Endothelial cell of hepatic sinusoid (primary cell): ENCODE measurements around the gene LRFN2.

Experiments used
- in situ Hi-C: cut with HindIII; loops from 2 replicates; pipeline ENCODE4 v1.10.0; 2017; ENCODE audit warnings: low sequenced_read_pairs

The LRFN2 gene

GRCh38 chr6:40386200-40386599, 201.0 kb downstream of the LRFN2 start:
- in situ Hi-C loops = loop anchor here (5.0 kb wide), 2 partner anchors 36 to 81 kb away; no protein-coding TSS in a partner anchor

- in situ Hi-C loops = no loop called here
Observed at GRCh38 chr6:40383348-40384115, 203.6 kb downstream of the LRFN2 start.

- in situ Hi-C loops = no loop called here
Observed at GRCh38 chr6:40380271-40380670, 206.9 kb downstream of the LRFN2 start.

- in situ Hi-C loops = no loop called here
Observed at GRCh38 chr6:40379811-40380210, 207.4 kb downstream of the LRFN2 start.

GRCh38 chr6:40378725-40379074, 208.5 kb downstream of the LRFN2 start:
- in situ Hi-C loops = no loop called here

GRCh38 chr6:40378071-40378724, 209.0 kb downstream of the LRFN2 start:
- in situ Hi-C loops = no loop called here

- in situ Hi-C loops = no loop called here
Observed at GRCh38 chr6:40377173-40377806, 209.9 kb downstream of the LRFN2 start.

GRCh38 chr6:40376113-40376650, 211.0 kb downstream of the LRFN2 start:
- in situ Hi-C loops = no loop called here

- in situ Hi-C loops = no loop called here
Observed at GRCh38 chr6:40373267-40373666, 213.9 kb downstream of the LRFN2 start.

- in situ Hi-C loops = no loop called here
Observed at GRCh38 chr6:40371621-40372020, 215.5 kb downstream of the LRFN2 start.

GRCh38 chr6:40371095-40371494, 216.1 kb downstream of the LRFN2 start:
- in situ Hi-C loops = no loop called here

- in situ Hi-C loops = no loop called here
Observed at GRCh38 chr6:40369891-40370290, 217.3 kb downstream of the LRFN2 start.

GRCh38 chr6:40369042-40369441, 218.1 kb downstream of the LRFN2 start:
- in situ Hi-C loops = no loop called here

- in situ Hi-C loops = no loop called here
Observed at GRCh38 chr6:40362859-40363258, 224.3 kb downstream of the LRFN2 start.

- in situ Hi-C loops = no loop called here
Observed at GRCh38 chr6:40359808-40360207, 227.4 kb downstream of the LRFN2 start.

- in situ Hi-C loops = no loop called here
Observed at GRCh38 chr6:40358473-40359460, 228.4 kb downstream of the LRFN2 start.

GRCh38 chr6:40356242-40356910, 230.8 kb downstream of the LRFN2 start:
- in situ Hi-C loops = no loop called here

GRCh38 chr6:40355532-40355931, 231.6 kb downstream of the LRFN2 start:
- in situ Hi-C loops = no loop called here

GRCh38 chr6:40355066-40355465, 232.1 kb downstream of the LRFN2 start:
- in situ Hi-C loops = no loop called here

GRCh38 chr6:40353967-40354452, 233.2 kb downstream of the LRFN2 start:
- in situ Hi-C loops = no loop called here
